ENCODE results near the gene CCDC112.
A peak's percentile ranks its signal among the peaks of the same experiment; 100 is the strongest.
"Not testable (repeated sequence)": the region's sequence is repeated elsewhere in the genome, so short reads cannot be mapped to it uniquely, and the experiment has no call there.

Gene CCDC112, protein sequence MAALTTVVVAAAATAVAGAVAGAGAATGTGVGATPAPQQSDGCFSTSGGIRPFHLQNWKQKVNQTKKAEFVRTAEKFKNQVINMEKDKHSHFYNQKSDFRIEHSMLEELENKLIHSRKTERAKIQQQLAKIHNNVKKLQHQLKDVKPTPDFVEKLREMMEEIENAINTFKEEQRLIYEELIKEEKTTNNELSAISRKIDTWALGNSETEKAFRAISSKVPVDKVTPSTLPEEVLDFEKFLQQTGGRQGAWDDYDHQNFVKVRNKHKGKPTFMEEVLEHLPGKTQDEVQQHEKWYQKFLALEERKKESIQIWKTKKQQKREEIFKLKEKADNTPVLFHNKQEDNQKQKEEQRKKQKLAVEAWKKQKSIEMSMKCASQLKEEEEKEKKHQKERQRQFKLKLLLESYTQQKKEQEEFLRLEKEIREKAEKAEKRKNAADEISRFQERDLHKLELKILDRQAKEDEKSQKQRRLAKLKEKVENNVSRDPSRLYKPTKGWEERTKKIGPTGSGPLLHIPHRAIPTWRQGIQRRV

DNA sequence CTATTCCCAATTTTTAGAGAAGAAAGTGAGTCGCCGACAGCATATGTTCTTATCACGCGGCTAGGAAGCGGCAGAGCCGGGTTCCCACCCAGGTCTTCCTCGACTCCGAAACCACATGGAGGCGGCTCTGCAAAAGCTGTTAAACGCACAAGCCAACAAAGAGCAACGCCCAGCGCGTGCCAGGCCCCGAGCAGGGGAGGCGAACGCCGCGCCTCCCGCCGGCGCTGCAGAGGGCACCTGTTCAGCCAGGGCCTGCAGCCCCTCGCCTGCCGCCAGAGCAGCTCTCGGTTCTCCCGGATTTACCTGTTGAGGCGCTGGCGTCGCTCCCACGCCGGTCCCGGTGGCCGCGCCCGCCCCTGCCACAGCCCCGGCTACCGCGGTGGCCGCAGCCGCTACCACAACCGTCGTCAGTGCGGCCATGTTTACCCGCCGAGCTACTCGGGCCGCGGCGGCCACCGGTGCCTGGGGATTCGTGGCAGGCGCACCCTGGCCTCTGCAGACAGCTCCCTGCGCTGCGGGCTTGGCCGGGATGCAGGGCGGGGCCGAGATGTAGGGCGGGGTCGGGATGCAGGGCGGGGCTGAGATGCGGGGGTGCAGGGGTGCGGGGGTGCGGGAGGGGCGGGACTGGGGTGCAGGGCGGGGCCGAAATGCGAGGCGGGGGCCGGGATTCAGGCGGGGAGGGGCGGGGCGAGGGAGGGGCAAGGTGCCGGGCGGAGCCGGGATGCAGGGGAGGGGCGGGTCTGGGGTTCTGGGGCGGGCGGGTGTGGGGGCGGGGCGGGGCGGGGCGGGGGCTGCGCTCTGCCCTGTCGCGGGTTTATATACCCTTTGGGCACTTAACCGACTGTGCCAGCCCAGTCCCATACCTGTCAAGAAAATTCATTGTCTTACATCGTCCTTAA lies at the start of gene CCDC112:
TSS of gene CCDC112 (minus strand) at position 531 of the 899 bp plus-strand sequence. CDS start at position 420, 111 bp downstream.
- peak; percentile 17 for DNase-seq

DNA sequence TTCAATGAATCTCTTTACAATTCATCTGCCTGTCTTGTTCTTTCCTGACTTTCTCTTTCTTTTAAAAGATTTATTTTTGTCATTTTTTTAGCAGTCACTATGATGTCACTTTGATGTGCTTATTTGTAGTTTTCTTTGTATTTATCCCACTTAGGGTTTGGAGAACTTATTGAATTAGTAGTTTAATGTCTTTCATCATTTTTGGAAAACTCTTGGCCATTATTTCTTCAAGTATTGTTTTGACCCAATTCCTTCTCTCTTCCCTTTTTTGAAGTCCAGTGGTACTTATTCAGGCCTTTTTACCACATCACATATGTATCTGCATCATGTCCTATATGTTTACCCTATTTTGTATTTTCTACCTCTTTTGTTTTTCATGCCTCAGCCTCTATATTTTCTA lies 48.9 kb upstream of the CCDC112 start:
- DNase-seq = no peak

DNA sequence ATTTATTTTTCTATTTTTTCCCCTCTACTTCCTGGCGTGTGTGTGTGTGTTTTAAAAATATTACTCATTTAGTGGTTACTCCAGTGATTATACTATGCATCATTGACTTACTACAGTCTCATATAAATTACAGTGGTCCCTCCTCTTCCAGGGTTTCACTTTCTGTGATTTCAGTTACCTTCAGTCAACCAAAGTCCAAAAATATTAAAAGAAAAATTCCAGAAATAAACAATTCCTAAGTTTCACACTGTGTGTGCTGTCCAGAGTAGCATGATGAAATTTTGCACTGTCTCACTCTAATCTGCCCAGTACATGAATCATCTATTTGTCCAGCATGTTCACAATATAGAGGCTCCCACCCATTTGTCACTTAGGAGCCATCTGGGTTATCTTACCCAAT lies 47.4 kb upstream of the CCDC112 start:
- DNase-seq = no peak

DNA sequence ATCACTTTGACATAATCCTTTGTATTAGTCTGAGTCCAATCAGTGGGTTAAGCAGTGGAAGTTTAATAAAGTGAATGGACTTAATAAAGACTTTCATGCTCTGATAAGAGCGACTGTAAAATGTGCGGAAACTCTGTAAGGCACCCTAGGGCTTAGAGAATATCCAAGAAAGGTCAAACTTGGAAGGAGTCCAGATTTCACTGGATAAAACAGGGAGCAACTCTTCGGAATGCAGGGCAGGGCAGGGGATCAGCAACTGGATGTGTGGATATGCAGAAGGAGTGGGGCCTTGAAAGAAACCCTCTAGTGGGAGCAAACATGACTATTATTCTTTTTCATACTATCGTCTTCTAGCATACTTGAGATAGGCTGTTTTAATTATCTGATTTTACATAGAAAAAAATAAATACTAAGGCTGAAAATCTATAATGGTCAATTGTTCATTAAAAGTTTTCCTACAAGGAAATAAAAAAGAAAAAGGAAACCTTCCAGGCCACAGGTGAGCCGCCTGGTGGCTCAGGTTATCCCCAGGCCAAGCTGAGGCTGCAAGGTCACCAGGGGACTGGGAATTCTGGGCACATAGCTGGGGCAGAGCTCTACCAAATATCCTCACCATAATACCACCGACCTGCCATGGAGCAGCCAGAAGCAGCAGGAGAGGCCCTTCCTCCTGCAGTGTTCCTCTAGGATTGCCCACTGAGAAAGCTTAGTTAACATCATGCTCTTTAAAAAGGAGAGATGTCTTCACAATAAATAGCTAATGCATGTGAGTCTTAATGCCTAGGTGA lies 46.3 kb upstream of the CCDC112 start:
- DNase-seq = no peak

DNA sequence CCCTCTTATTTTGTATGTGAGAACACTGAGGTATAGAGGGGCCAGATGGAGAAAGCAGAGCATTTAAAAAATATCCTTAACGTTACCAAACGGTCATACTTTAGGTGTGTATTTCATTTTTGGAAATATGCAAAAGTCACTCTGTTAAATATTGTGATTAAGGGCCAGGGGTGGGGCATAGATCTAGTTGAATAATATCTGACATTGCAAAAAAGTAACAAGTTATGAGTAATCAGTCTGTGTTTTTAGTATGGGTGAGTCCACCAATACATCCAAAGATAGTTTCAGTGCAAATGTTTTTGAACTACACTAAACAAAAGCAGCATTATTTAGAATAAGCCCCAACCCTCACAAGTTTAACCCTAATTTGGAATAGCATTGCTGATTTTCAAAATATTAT lies 45.3 kb upstream of the CCDC112 start:
- no peak for DNase-seq

DNA sequence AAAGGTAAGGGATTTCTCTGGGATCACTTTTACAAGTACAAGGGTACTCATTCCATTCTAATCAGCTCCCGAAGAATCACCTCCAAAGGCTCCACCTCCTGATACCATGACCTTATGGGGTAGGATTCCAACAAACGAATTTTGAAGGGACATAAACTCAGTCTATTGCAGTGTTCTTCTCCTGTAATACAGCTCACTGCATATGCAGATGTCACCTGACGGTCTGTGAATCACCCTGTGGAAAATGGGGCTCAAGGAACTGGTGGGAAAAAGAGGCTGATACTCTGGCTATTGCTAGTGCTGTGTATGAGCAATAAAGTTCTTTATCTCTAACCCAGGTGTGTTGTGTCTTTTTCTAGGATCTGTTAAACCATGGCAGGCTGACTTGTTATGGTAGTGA lies 42.4 kb upstream of the CCDC112 start:
- no peak for DNase-seq

DNA sequence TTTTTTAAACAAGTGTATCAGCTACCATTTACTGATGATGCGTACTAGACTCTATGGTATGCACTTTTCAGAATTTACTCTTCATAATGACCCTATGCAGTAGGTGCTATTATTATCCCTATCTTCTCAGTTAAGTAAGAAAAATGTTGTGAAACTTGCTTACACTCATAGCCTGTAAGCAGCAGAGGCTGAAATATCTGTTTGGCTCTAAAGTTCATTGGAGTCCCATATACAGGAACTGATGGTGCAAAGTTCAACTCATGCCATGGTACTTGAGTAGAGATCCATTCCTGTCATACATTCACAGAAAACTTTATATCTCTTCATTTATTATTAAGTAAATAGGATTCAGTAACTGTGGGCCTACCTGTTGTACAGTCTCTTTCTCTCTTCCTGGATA lies 41.4 kb upstream of the CCDC112 start:
- DNase-seq = no peak

DNA sequence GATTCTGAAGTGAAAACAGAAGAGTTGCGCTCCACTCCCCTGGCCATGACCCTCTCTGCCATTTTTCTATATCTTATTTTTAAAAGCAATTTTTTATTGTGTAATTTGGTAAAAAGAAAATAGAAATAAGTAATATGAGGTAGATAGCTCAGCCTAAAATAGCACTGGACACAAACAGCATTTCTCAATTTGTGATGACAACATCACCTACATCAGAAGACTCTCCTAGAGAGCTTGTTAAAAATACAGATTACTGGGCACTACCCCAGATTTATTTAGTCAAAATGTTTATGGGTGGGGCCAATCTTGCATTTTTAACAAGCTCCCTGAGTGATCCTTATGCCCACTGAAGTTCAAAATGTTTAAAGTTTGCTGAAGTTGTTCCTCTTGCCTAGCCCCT lies 40.5 kb upstream of the CCDC112 start:
- no peak for DNase-seq

DNA sequence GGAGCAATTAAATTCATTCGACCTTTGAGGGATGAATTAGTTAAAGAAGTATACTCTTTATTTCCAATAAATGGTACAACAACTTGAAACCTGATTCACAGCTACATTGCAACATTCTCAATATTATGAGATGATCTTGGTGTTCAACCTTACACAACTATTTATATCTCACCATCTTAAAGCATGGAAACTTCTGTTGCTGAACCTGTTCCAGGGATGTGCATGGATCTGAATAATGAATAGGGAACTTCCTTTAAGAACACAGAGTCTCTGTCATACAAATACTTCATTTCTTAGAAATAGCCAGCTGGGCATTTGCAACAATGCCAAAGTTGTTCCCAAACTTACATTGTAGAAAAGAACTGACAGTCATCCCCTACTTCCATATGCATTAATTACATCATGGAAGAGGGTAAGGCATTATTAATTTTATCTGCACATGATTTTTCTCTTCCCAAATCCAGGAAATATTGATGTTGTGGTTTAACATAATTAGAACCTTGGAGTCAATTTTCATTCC lies 39.8 kb upstream of the CCDC112 start:
- DNase-seq = no peak

DNA sequence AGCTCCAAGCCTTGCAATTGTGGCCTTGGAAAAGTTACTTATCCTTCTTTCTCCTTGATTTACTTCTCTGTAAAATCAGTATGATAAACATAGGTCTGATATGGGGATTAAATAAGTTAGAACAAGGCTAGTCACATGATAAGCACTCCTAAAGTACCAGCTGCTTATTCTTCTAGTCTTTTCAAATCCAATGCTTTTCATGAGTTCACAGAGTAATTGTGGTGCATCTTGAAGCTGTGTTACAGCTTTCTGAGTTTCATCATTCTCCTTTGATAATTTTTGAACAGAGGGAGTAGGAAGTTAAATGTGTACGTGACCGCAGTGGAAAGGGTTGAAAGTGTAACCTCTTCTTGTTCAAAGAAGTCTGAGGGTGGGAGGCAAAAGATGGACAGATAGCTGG lies 38.8 kb upstream of the CCDC112 start:
- DNase-seq = no peak

DNA sequence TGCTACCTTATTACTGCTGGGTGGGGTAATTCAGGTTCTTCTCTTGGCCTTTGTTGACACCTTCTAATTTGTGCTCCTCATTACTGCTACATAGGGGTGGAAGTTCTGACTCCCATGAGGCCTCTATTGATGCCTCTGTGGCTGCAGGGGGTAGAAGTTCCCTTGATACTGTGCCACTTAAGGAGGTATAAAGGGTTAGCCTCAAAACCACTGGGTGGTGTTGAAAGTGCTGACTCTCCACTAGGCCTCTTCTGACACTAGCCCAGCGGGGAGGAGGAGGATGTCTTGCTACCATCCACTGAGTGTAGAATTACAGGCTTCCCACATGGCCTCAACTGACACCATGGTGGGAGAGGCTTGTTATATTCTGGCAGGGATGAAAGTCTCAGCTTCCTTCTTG lies 36.7 kb upstream of the CCDC112 start:
- DNase-seq = no peak

DNA sequence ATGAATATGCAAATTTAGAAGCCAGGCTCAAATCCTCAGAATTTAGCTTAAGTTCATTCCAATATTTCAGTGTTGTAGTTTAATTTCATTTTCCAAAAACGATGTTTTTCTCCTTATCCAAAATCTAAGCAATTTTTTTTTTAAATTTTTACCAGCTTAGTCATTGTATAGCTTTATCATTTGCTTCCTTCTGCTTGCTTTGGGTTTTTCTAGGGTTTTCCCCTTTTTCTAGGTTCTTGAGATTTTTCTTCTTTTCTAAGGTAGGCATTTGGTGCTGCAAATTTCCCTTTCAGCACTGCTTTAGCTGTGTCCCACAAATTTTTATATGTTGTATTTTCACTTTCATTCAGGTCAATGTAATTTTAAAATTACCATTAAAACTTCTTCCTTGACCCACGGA lies 34.4 kb upstream of the CCDC112 start:
- no peak for DNase-seq

DNA sequence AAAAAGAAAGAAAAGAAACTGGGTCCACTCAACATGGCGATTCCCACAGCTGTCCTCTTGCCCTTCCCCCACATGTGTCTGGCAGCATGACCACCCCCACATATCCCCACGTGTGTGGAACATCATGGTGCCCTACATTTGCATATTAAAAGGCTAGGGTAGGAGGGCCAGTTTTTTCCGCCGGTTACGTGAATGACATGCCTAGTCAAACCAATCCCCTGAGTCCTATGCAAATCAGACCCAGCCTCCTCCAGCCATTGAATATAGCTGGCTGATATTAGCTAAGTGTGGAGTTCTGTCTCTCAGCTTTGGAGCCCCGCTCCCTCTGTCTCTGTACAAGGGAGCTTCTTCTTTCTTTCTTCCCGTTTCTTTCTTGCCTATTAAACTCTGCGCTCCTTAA lies 33.0 kb upstream of the CCDC112 start:
- DNase-seq = no peak

DNA sequence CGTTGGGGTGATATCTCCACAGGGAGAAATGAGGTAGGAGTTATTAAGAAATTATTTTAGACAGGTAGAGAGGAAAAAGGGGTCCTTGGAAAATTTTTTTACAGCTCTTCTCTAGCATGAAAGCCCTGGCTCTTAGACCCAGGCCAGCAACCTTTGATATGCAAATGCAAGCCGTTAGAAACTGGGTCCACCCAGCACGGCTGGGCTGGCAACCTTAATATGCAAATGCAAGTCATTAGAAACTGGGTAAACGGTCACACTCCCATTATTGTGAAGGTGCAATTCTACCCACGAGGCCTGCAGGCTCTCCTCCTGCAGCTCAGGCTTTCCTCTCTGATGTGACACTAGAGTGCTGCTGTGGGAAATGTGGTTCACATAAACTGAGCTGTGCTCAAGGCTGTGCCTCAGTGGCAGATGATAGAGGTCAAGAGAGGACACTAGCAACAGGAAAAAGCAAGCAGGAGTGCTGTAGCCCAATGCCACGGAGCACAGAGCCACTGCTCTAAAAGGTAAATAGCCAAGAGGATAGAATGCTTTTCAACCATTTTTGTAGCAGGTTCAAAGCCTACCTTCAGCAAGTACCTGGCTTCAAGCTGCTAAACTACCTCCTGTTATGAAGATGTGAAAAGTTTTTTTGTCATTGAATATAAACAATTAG lies 32.3 kb upstream of the CCDC112 start:
- not testable (repeated sequence) for DNase-seq

DNA sequence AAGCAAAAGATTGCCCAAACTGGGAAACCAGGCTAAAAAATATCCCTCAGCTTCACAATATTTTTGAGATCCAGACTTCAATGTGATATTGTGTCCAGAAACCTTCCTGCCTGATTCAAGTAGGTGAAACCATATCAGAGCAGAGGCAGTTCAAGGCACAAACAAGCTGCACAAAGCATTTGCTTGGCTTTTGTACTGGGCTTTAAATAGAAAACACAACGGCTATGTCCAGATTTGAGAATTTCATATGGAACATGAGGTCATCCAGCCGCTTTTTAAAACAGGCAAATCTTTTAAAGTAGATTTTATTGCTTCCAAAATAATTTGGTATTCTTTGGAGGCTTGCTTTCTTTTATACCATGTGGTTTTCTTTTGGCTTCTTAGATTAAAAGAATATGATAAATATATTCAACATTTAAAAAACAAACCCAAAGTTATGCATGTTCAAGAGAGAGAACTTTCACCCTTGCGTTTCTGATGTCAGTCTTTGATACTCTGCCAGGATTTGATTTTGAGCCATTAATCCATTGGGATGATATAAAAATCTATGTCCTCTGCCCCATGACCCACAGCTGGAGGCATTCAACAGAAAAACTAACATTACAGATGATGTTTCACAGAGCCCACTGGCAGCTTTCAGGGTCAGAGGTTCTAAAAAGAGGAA lies 29.0 kb upstream of the CCDC112 start:
- DNase-seq = no peak

DNA sequence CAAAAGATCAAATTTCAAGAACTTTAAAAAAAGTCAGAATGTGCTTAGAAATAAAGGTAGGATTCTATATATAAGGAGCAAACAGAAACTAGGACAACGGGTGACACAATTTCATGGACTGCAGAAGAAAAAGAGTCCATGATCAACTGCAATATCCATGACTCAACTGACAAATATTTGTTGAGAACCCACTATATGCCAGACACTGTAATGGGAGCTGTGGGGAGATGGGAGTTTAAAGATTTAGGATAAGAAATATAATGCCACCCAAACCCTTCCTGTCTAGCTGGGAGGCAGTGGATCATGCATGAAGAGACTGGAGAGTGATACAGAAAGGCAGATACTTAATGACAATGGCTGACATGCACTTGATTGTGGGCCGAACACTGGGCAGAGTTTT lies 27.6 kb upstream of the CCDC112 start:
- no peak for DNase-seq

DNA sequence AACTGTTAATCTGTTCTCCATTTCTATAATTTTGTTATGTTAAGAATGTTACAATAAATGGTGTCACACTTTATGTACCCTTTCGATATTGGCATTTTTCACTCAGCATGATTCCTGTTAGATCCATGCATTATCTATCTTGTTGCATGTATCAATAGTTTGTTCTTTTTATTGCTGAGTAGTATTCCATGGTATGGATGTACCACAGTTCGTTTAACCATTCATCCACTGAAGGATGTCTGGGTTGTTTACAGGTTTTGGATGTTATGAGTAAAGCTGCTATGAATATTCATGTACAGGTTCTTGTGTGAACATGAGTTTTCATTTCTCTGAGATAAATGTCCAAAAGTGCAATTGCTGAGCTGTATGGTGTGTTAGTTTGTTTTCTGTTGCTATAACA lies 26.3 kb upstream of the CCDC112 start:
- DNase-seq = no peak

DNA sequence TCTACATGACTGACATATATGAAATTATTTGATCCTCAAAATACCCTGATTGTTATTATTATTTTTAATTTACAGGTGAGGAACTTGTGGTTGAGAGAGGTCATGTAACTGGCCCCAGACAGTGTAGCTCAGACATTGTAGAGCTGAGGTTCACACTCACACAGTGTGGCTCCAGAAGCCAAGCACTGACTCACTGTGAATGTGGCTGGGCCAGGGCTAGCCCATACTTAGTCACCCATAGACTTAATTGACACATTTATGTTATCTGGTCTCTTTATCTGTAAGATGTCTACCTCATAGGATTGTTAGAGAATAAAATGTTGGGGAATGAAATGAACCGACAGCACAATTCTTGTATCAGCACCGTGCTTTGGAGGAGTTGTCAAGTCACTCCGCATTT lies 24.9 kb upstream of the CCDC112 start:
- no peak for DNase-seq

DNA sequence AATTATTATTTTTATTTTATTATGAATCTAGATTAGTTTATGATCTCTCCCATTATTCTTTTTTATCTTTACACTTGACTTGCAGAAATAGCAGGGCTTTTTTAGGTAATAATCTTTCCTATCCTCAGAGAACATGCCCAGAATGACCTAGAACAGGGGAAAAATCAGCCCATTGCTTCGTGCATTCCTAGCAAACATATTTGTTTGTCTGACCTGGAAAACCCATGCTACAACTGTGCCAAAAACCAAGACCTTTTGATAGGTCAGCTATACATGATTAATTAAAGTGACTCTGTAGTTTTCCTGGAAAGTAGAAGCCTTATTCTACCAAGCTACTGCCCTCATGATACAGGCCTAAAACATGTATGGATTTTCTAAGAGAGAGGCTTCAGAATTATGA lies 24.1 kb upstream of the CCDC112 start:
- no peak for DNase-seq

DNA sequence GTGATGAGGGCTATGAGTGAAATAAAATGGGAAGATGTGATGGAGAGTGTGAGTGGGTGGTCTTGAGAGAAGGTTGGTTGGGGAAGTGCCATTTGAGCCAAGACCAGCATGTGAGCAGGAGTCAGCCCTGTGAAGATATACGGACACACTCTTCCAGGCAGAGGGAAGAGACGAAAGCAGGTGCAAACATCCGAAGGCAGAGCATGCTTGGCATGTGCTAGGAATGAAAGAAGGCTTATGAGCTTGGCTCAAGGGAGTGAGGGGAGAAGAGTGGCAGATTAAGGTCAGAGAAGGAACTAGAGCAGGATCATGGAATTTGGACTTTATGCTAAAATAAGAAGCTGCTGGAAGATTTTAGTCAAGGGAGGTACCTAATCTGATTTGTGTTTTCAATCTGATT lies 23.6 kb upstream of the CCDC112 start:
- no peak for DNase-seq

DNA sequence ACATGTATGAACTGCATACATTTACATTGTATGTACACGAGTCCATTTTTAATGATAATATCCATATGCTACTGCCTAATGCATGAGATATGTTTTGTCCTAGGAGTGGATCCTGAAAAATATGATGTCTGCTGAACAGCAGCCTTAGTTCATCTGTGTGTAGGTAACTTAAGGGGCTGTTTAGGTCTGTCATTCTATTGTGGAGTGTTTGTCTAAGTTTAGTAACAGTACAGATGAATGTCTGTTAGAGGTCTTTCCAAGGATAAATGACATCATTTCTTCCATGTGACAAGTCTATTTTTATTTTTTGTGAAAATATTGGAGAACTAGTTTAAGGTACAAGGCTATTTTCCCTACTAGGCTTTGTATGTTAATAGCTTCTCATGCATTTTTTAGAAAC lies 22.6 kb upstream of the CCDC112 start:
- DNase-seq = no peak

DNA sequence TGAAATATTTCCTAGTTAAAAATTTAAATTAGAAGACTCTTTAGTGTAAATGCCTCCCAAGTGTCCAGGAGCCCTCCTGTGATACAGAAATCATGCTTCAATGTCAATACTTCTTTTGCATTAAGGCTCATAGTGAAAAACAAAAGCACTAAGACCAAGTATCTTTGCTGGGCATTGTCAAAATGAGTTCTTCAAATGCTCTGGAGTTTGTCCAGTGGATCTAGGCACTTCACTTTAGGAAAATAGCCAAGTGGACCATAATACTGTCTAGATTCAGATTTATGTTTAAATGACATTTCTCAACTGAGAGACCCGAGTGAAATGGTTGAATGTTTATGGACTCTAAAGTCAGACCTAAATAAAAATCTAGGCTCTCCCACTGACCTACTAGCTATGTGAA lies 21.3 kb upstream of the CCDC112 start:
- DNase-seq = no peak
